Common myeloid progenitor, CD34-positive (primary cell): Measurements from ENCODE around the gene SNX9.

ENCODE experiments used
- CTCF ChIA-PET: fragments of 350-600 bp; sonication (Branson Sonifier 250); formaldehyde crosslinking; loops from one replicate; lab custom pipeline; 2021; ENCODE audit warnings: antibody characterized with exemption; lab: Charles Lee
- POLR2A ChIA-PET: fragments of 350-600 bp; sonication (Branson Sonifier 250); formaldehyde crosslinking; loops from one replicate; lab custom pipeline; 2021; ENCODE audit warnings: antibody characterized with exemption; lab: Charles Lee
- DNase-seq, 3 donors: peaks; one replicate each; pipeline versions ENCODE4 v3.0.0 to v3.0.0-alpha.2; 2013
- H3K27ac ChIP-seq, 2 experiments: 1 replicate in 1 of 2; 2 replicates in 1 of 2; pipeline ENCODE4 v1.7.0; 2013; ENCODE audit warnings: inconsistent platforms in 2 of 2, low read length in 2 of 2, mild to moderate bottlenecking in 2 of 2, low read depth in 1 of 2, moderate library complexity in 1 of 2; ENCODE audit not compliant: severe bottlenecking in 2 of 2, insufficient read depth in 1 of 2, poor library complexity in 1 of 2
- H3K27me3 ChIP-seq, 5 experiments: replicated peaks in 2 of 5; 1 replicate in 3 of 5; 2 replicates in 2 of 5; pipeline versions ENCODE4 v1.6.1 to v1.7.0; 2013; ENCODE audit warnings: low read length in 4 of 5, mild to moderate bottlenecking in 2 of 5, moderate library complexity in 2 of 5, inconsistent platforms in 1 of 5; ENCODE audit not compliant: insufficient read depth in 5 of 5, control insufficient read depth in 4 of 5
- H3K36me3 ChIP-seq, 4 experiments: 1 replicate in 2 of 4; 2 replicates in 2 of 4; pipeline versions ENCODE4 v1.6.1 to v1.7.0; 2013; ENCODE audit warnings: low read length in 3 of 4, control low read depth in 1 of 4, mild to moderate bottlenecking in 1 of 4; ENCODE audit not compliant: control insufficient read depth in 4 of 4, insufficient read depth in 4 of 4
- H3K4me1 ChIP-seq, 4 experiments: 1 replicate in 3 of 4; 2 replicates in 1 of 4; pipeline versions ENCODE4 v1.6.1 to v1.7.1; 2013; ENCODE audit warnings: low read length in 3 of 4, mild to moderate bottlenecking in 3 of 4, control low read depth in 1 of 4, inconsistent platforms in 1 of 4, moderate library complexity in 1 of 4; ENCODE audit not compliant: control insufficient read depth in 4 of 4, insufficient read depth in 4 of 4; ENCODE audit errors: control extremely low read depth in 1 of 4
- H3K4me3 ChIP-seq, 7 experiments: 1 replicate in 4 of 7; 2 replicates in 3 of 7; pipeline versions ENCODE4 v1.5.1 to v1.7.0; 2013; ENCODE audit warnings: mild to moderate bottlenecking in 7 of 7, low read length in 6 of 7, moderate library complexity in 6 of 7, inconsistent platforms in 2 of 7, low read depth in 2 of 7, control low read depth in 1 of 7; ENCODE audit not compliant: insufficient read depth in 4 of 7, control insufficient read depth in 1 of 7; ENCODE audit errors: extremely low read depth in 1 of 7
- H3K9me3 ChIP-seq, 5 experiments: 1 replicate in 4 of 5; 2 replicates in 1 of 5; pipeline versions ENCODE4 v1.6.1 to v1.7.1; 2013; ENCODE audit warnings: low read length in 4 of 5, mild to moderate bottlenecking in 2 of 5, inconsistent platforms in 1 of 5, low read depth in 1 of 5, moderate library complexity in 1 of 5; ENCODE audit not compliant: control insufficient read depth in 4 of 5, insufficient read depth in 2 of 5; ENCODE audit errors: control extremely low read depth in 1 of 5
- WGBS: methylation state at CpG from one replicate; pipeline ENCODE4 v1.1.5; 2013; ENCODE audit not compliant: insufficient coverage; 5-methylcytosine and 5-hydroxymethylcytosine counted together

The SNX9 gene

DNA sequence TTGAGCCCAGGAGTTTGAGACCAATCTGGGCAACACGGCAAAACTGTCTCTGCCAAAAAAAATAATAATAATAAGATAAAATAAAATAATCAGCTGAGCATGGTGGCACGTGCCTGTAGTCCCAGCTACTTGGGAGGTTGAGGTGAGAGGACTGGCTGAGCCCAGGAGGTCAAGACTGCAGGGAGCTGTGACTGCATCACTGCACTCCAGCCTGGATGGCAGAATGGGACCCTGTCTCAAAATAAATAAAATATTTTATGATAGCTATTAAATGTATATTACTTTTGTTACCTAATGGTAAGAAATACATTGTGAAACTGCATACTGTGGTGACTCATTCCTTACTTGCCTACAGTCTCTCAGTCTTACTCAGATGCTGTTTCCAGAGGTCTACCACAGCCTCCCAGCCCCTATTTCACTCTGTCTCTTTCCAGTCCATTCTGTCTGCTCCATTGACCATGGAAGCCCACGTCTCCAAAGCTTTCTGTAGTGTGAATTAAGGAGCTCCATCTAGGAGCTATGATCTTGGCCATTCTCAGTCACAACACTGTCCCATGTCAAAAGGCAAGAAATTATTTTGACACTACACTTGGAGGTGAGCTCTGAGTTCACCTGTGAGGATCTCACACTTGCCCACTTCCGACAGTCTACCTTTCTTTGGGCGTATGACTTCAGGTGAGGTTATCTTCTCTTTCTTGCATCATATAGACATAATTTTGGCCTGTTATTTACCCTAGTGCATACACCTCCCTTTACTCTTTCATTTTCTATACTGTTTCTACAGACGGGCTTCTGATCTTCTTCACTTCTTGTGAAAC is 22.4 kb upstream of the SNX9 start:
- Histone ChIP-seq H3K27ac (no peak overlapping the region), H3K9me3 (peaks cover 0 to 5% (median 2%) of the 10 kb centered on the region in 5 experiments), H3K36me3 (no peaks in the 10 kb centered on the region), H3K4me1 (no peaks in the 10 kb centered on the region), H3K27me3 (no peaks in the 10 kb centered on the region), H3K4me3 (no peak overlapping the region)
- WGBS = 100% methylated on average over 4 of the region's 6 CpGs
- ChIA-PET CTCF (interaction anchor here (1.1 kb wide), 2 partner anchors 8 to 12 kb away, joined by 3 to 5 read pairs; no protein-coding TSS in a partner anchor), POLR2A (interaction anchor here (0.7 kb wide), 1 partner anchor 1094 kb away, joined by 3 read pairs; no protein-coding TSS in a partner anchor)
- DNase-seq = no peak

DNA sequence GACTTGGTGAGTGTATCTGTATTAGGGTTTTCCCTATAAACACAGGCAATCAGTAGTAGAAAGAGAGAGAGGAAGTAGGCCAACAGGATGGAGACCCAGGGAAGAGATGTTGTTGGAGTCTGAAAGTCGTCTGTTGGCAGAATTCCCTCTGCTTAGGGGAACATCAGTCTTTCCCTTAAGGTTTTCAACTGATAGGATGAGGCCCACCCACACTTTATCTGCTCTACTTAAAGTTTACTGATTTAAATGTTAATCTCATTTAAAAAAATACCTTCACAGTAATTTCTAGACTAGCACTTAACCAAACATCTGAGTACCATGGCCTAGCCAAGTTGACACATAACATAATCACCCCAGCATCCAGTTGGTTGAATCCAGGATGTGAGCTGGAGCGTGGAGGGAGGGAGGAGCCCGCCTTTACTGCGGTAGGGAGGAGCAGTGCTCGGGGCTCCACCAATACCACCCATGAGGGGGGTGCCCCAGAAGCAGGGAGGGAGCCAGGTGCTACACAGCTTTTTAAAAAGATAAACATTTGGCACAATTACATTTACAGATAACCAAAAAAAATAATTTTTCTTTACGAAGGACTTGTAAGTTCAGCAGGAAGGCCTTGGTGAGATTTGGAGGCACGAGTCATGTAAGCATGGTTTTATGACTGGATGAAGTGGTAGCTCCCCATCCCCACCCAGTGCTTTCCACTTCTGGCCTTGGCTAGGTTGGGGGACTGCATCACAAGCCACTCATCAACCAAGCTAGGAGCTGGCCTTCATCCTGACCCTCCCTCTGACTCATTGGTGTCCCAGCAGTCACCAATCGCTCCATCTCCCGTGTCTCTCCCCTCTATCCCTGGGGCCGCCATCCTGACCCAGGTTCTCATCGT is 18.4 kb upstream of the SNX9 start:
- H3K4me3 ChIP-seq = no peak overlapping the region
- 98% methylated on average over 6 of the region's 11 CpGs for WGBS

DNA sequence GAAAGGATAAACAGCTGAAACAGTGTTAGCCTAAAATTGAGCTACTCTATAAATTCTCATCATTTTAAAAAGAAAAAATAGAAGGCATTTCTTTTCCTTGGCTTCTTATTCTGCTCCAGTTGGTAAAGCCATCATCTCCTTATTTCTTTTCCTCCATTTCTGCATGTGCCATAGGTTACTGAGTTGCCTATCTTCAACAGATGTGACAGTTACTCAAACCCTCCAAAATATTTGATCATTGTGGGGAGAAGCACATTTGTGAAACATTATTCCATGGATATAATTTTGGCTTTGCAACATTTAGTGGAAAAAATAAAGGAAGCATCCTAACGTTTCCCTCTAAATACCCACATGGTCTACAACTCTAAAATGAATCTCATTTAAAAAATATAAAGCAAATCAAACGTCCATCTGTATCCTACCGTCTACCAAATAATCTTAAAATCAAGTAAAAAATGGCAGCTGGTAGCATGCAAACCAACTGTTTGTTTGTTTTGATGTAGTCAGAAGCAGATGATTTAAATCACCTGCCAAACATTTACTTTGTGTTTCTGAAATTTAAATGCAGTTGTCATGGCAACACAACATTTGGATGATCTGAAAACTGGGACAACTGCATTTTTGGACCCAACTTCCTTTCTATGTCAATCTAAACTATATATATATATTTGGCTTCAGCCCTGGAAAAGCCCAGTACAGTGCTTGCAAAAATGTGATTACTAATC is 16.8 kb upstream of the SNX9 start:
- peak in 1 of 3 donors; percentile 9 for DNase-seq
- 100% methylated on average over 2 of the region's 3 CpGs for WGBS
- no peaks in the 10 kb centered on the region for H3K36me3 ChIP-seq
- H3K9me3 ChIP-seq = peaks cover 0 to 6% (median 1%) of the 10 kb centered on the region in 5 experiments
- no peak overlapping the region for H3K27ac ChIP-seq
- H3K4me1 ChIP-seq = no peaks in the 10 kb centered on the region
- H3K4me3 ChIP-seq = no peak overlapping the region
- no peaks in the 10 kb centered on the region for H3K27me3 ChIP-seq
- ChIA-PET CTCF (interaction anchor here (1.9 to 3.0 kb wide), 2 partner anchors 19 to 67 kb away, joined by 7 to 11 read pairs; no protein-coding TSS in a partner anchor), POLR2A (no interaction called here)

More for the DNA sequence above, 18.4 kb upstream of the SNX9 start:
- Histone ChIP-seq H3K4me1 (no peaks in the 10 kb centered on the region), H3K9me3 (peaks cover 0 to 6% (median 3%) of the 10 kb centered on the region in 5 experiments), H3K27me3 (no peaks in the 10 kb centered on the region), H3K36me3 (no peaks in the 10 kb centered on the region), H3K27ac (no peak overlapping the region)
- DNase-seq = no peak
- POLR2A ChIA-PET = no interaction called here
- CTCF ChIA-PET = interaction anchor here (1.9 kb wide), 1 partner anchor 17 kb away, joined by 7 read pairs; no protein-coding TSS in a partner anchor

DNA sequence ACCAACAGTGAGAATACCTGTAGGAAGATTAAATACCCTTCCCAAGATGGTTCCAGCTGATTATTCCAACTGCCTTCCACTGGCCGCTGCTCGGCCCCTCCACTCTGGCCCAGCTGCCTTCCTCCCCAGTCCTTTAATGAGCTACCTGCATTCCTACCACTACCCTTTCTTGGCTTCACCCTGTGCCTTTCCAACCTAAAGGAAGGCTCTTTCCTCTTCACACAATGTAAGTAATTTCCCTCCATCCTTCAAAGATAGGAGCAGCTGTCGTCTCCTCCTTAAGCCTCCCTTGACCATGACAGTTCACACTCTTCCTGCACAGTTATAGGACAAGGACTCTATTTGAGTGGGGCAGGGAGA is 16.2 kb upstream of the SNX9 start:
- Histone ChIP-seq H3K27me3 (no peaks in the 10 kb centered on the region), H3K27ac (no peak overlapping the region), H3K36me3 (no peaks in the 10 kb centered on the region), H3K9me3 (peaks cover 0 to 6% (median 1%) of the 10 kb centered on the region in 5 experiments), H3K4me3 (no peak overlapping the region), H3K4me1 (no peaks in the 10 kb centered on the region)
- CTCF ChIA-PET = interaction anchor here (1.9 to 3.0 kb wide), 2 partner anchors 19 to 67 kb away, joined by 7 to 11 read pairs; no protein-coding TSS in a partner anchor
- DNase-seq = no peak
- POLR2A ChIA-PET = no interaction called here
- WGBS = 98% methylated on average over 3 of the region's 3 CpGs

DNA sequence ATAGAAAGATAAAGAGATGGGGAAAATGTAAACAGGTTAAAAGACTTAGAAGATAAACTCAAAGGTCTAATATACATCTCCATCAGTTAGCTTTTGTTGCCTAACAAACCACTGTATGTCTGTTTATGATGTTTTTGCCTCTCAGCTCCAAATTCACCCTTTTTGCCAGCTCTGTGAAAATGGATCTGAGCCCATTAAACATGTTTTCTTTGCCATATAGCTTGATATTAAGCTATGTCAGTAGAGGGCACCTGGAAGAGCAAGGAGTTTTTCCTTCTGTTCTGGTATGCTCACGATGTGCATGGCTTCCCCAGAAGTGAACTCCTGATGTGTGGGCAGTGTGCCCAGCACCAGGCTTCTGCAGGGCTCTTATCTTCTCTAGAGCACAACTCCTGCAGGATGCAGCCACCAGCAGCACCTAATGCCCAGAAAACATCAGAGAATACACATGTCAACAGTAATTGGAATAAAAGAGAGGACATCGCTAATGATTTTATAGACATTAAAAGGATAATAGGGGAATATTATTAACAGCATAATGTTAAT is 14.6 kb upstream of the SNX9 start:
- POLR2A ChIA-PET = no interaction called here
- peak overlapping the region in 1 of 7 experiments; percentile 12 for H3K4me3 ChIP-seq
- 100% methylated on average over 1 of the region's 2 CpGs for WGBS

DNA sequence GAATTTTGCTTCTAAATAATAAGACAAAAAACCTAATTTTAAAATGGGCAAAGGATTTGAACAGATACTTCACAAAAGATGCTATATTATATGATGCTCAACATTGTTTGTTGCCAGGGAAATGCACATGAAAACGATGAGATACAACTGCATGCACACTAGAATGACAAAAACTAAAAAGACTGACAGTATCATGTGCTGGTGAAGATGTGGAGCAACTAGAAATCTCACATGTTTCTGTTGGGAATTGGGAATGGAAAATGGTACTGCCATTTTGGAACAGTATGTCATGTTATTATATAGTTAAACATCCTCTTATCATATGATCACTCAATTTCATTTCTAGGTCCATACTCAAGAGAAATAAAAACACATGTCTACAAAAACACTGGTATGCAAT is 13.4 kb upstream of the SNX9 start:
- POLR2A ChIA-PET = no interaction called here
- Histone ChIP-seq H3K36me3 (no peaks in the 10 kb centered on the region), H3K4me3 (no peak overlapping the region), H3K4me1 (peaks cover 0 to 14% (median under 1%) of the 10 kb centered on the region in 4 experiments), H3K27me3 (no peaks in the 10 kb centered on the region), H3K9me3 (peaks cover 0 to 6% (median 1%) of the 10 kb centered on the region in 5 experiments), H3K27ac (no peak overlapping the region)
- DNase-seq = no peak
- 100% methylated on average over 1 of the region's 1 CpG for WGBS
- CTCF ChIA-PET = interaction anchor here (1.5 to 3.0 kb wide), 2 partner anchors 11 to 64 kb away, joined by 4 to 11 read pairs; no protein-coding TSS in a partner anchor

More for the DNA sequence above, 14.6 kb upstream of the SNX9 start:
- CTCF ChIA-PET = interaction anchor here (0.7 to 3.0 kb wide), 4 partner anchors 10 to 139 kb away, joined by 3 to 11 read pairs (median 4); no protein-coding TSS in a partner anchor
- H3K27me3 ChIP-seq = no peaks in the 10 kb centered on the region
- no peak overlapping the region for H3K27ac ChIP-seq
- H3K9me3 ChIP-seq = peaks cover 0 to 6% (median 1%) of the 10 kb centered on the region in 5 experiments
- no peak for DNase-seq
- H3K4me1 ChIP-seq = peaks cover 0 to 5% (median 0%) of the 10 kb centered on the region in 4 experiments
- no peaks in the 10 kb centered on the region for H3K36me3 ChIP-seq
